ENCODE data around the gene ZG16B. TPM values are rescaled to one million over a fixed set of nuclear protein-coding genes. Genes with fewer than 3 reads are reported as not detected.

ZG16B gene
- polyA plus RNA-seq, 1 experiment = 0.10 TPM

GRCh38 chr16:2846511-2847310, 16.6 kb downstream of the ZG16B start:
- DNase-seq (ENCODE audit: low read depth) = peak; percentile 32
- ChIA-PET POLR2A (no interaction called here), CTCF (interaction anchor here (3.9 kb wide), 1 partner anchor 22 kb away, joined by 21 read pairs; no protein-coding TSS in a partner anchor)
- no peaks in the 10 kb centered on the region for H3K36me3 ChIP-seq (ENCODE audit: control insufficient read depth, insufficient read depth, low read length)
- TF ChIP-seq CTCF (IDR thresholded peaks at IDR 0.05; ENCODE audit: insufficient read depth, low read depth, low read length) = no peak
- peaks cover 24% of the 10 kb centered on the region for H3K27me3 ChIP-seq (ENCODE audit: control insufficient read depth, insufficient read depth, low read length)
- no peak overlapping the region for H3K4me3 ChIP-seq (ENCODE audit: low read depth, low read length)

- CTCF ChIA-PET = interaction anchor here (0.7 to 3.1 kb wide), 5 partner anchors 10 to 121 kb away, joined by 3 to 16 read pairs (median 3); no protein-coding TSS in a partner anchor
- DNase-seq (ENCODE audit: low read depth) = no peak
- TF ChIP-seq CTCF (IDR thresholded peaks at IDR 0.05; ENCODE audit: insufficient read depth, low read depth, low read length) = no peak
- POLR2A ChIA-PET = no interaction called here
- H3K27me3 ChIP-seq (ENCODE audit: control insufficient read depth, insufficient read depth, low read length) = peaks cover 20% of the 10 kb centered on the region
- no peak overlapping the region for H3K4me3 ChIP-seq (ENCODE audit: low read depth, low read length)
- H3K36me3 ChIP-seq (ENCODE audit: control insufficient read depth, insufficient read depth, low read length) = no peaks in the 10 kb centered on the region
These were observed 19.0 kb downstream of the ZG16B start for GRCh38 chr16:2848933-2849725.

- no peak for DNase-seq (ENCODE audit: low read depth)
- CTCF ChIA-PET = no interaction called here
- Histone ChIP-seq H3K36me3 (ENCODE audit: control insufficient read depth, insufficient read depth, low read length) (no peaks in the 10 kb centered on the region), H3K4me3 (ENCODE audit: low read depth, low read length) (no peak overlapping the region), H3K27me3 (ENCODE audit: control insufficient read depth, insufficient read depth, low read length) (peaks cover 14% of the 10 kb centered on the region)
- no peak for TF ChIP-seq CTCF (IDR thresholded peaks at IDR 0.05; ENCODE audit: insufficient read depth, low read depth, low read length)
- POLR2A ChIA-PET = no interaction called here
These were observed 22.1 kb downstream of the ZG16B start for GRCh38 chr16:2852003-2852730.

- no peaks in the 10 kb centered on the region for H3K36me3 ChIP-seq (ENCODE audit: control insufficient read depth, insufficient read depth, low read length)
- POLR2A ChIA-PET = no interaction called here
- no peak for DNase-seq (ENCODE audit: low read depth)
- H3K4me3 ChIP-seq (ENCODE audit: low read depth, low read length) = no peak overlapping the region
- CTCF ChIA-PET = interaction anchor here (1.5 to 4.8 kb wide), 3 partner anchors 14 to 25 kb away, joined by 3 to 25 read pairs (median 14); no protein-coding TSS in a partner anchor
- no peak for TF ChIP-seq CTCF (IDR thresholded peaks at IDR 0.05; ENCODE audit: insufficient read depth, low read depth, low read length)
- peaks cover 16% of the 10 kb centered on the region for H3K27me3 ChIP-seq (ENCODE audit: control insufficient read depth, insufficient read depth, low read length)
These were observed 22.8 kb downstream of the ZG16B start for GRCh38 chr16:2852731-2853507.
